ENCODE measurements around the gene ANTXR2. TPM values are rescaled to one million over a fixed set of nuclear protein-coding genes. Genes with fewer than 3 reads are reported as not detected.

Gene ANTXR2
- total RNA-seq, 2 donors from 2014 or later: 13.6 to 16.4 TPM

- Histone ChIP-seq H3K4me1 (ENCODE audit: control insufficient read depth, insufficient read depth, low read length) (peaks cover 4% of the 10 kb centered on the region), H3K9ac (ENCODE audit: extremely low read depth, low read length, poor library complexity, severe bottlenecking) (no peak overlapping the region), H3K27me3 (ENCODE audit: control insufficient read depth, insufficient read depth, low read length, poor library complexity, severe bottlenecking) (peaks cover 16% of the 10 kb centered on the region), H3K9me3 (ENCODE audit: control insufficient read depth, low read length) (no peaks in the 10 kb centered on the region), H3K4me3 (ENCODE audit: low read length) (peak overlapping the region; percentile 84), H3K36me3 (ENCODE audit: control insufficient read depth, insufficient read depth, low read length) (no peaks in the 10 kb centered on the region), H3K27ac (ENCODE audit: low read depth, low read length) (no peak overlapping the region)
- Mint-ChIP-seq H3K27me3 (ENCODE audit: insufficient read depth) (peaks cover 31% of the 10 kb centered on the region), H3K4me3 (peak overlapping the region; percentile 77), H3K4me1 (peaks cover 9% of the 10 kb centered on the region), H3K27ac (no peak overlapping the region), H3K9me3 (peaks cover 3% of the 10 kb centered on the region), H3K36me3 (ENCODE audit: low read depth) (no peaks in the 10 kb centered on the region)
- DNase-seq: no peak
- TF ChIP-seq CTCF (conservative IDR thresholded peaks at IDR 0.05): no peak
- WGBS, 2 experiments (ENCODE audit: insufficient coverage in 1 of 2, insufficient read length in 1 of 2): 77 to 86% methylated on average over 4 to 6 of the region's 6 CpGs
These were observed 2.0 kb downstream of the ANTXR2 start for GRCh38 chr4:80070880-80071603.

- no peak for TF ChIP-seq CTCF (conservative IDR thresholded peaks at IDR 0.05)
- peaks cover 4% of the 10 kb centered on the region for H3K4me1 ChIP-seq (ENCODE audit: control insufficient read depth, insufficient read depth, low read length)
- H3K36me3 ChIP-seq (ENCODE audit: control insufficient read depth, insufficient read depth, low read length): no peaks in the 10 kb centered on the region
- H3K27me3 ChIP-seq (ENCODE audit: control insufficient read depth, insufficient read depth, low read length, poor library complexity, severe bottlenecking): peaks cover 16% of the 10 kb centered on the region
- no peak for DNase-seq
- Mint-ChIP-seq H3K36me3 (ENCODE audit: low read depth) (no peaks in the 10 kb centered on the region), H3K9me3 (peaks cover 3% of the 10 kb centered on the region), H3K4me3 (no peak overlapping the region), H3K27me3 (ENCODE audit: insufficient read depth) (peaks cover 23% of the 10 kb centered on the region), H3K27ac (no peak overlapping the region), H3K4me1 (peaks cover 9% of the 10 kb centered on the region)
- no peak overlapping the region for H3K4me3 ChIP-seq (ENCODE audit: low read length)
- no peaks in the 10 kb centered on the region for H3K9me3 ChIP-seq (ENCODE audit: control insufficient read depth, low read length)
- no peak overlapping the region for H3K9ac ChIP-seq (ENCODE audit: extremely low read depth, low read length, poor library complexity, severe bottlenecking)
- WGBS, 2 experiments (ENCODE audit: insufficient coverage in 1 of 2, insufficient read length in 1 of 2): 96 to 100% methylated on average over 2 of the region's 2 CpGs
- H3K27ac ChIP-seq (ENCODE audit: low read depth, low read length): no peak overlapping the region
These were observed 2.9 kb downstream of the ANTXR2 start for GRCh38 chr4:80069837-80070731.

- H3K36me3 Mint-ChIP-seq (ENCODE audit: low read depth): no peaks in the 10 kb centered on the region
- Histone ChIP-seq H3K9me3 (ENCODE audit: control insufficient read depth, low read length) (no peaks in the 10 kb centered on the region), H3K36me3 (ENCODE audit: control insufficient read depth, insufficient read depth, low read length) (no peaks in the 10 kb centered on the region), H3K4me1 (ENCODE audit: control insufficient read depth, insufficient read depth, low read length) (peaks cover 4% of the 10 kb centered on the region), H3K9ac (ENCODE audit: extremely low read depth, low read length, poor library complexity, severe bottlenecking) (no peak overlapping the region), H3K27ac (ENCODE audit: low read depth, low read length) (no peak overlapping the region), H3K27me3 (ENCODE audit: control insufficient read depth, insufficient read depth, low read length, poor library complexity, severe bottlenecking) (peaks cover 16% of the 10 kb centered on the region), H3K4me3 (ENCODE audit: low read length) (no peak overlapping the region)
- peaks cover 9% of the 10 kb centered on the region for H3K4me1 Mint-ChIP-seq
- peaks cover 18% of the 10 kb centered on the region for H3K27me3 Mint-ChIP-seq (ENCODE audit: insufficient read depth)
- no peaks in the 10 kb centered on the region for H3K9me3 Mint-ChIP-seq
- no peak overlapping the region for H3K27ac Mint-ChIP-seq
- 88 to 90% methylated on average over 4 of the region's 5 CpGs for WGBS, 2 experiments (ENCODE audit: insufficient coverage in 1 of 2, insufficient read length in 1 of 2)
- no peak overlapping the region for H3K4me3 Mint-ChIP-seq
- no peak for TF ChIP-seq CTCF (conservative IDR thresholded peaks at IDR 0.05)
- DNase-seq: no peak
These were observed 3.8 kb downstream of the ANTXR2 start for GRCh38 chr4:80069108-80069836.

Data from endodermal cell (in vitro differentiated cells).